Stomach (tissue), 4 donors: ENCODE results near the gene GTPBP4.

Source experiments
- CTCF ChIP-seq, 7 experiments: fragments of 450-650 bp in 4 of 7; fragments of 200-600 bp in 3 of 7; sonication (generic) in 3 of 7; IDR thresholded peaks; one replicate each; pipeline ENCODE4 v1.5.1; 2016 to 2019; ENCODE audit warnings: antibody characterized with exemption in 7 of 7, control low read depth in 2 of 7, mild to moderate bottlenecking in 1 of 7
- POLR2AphosphoS5 ChIP-seq, 3 donors: sonication (generic); formaldehyde crosslinking; IDR thresholded peaks; one replicate each; pipeline ENCODE4 v1.6.1; 2016; ENCODE audit warnings: antibody characterized with exemption in 3 of 3

- TF ChIP-seq POLR2AphosphoS5 (IDR thresholded peaks at IDR 0.05) (no peak), CTCF (IDR thresholded peaks at IDR 0.05) (no peak)
Observed at GRCh38 chr10:1040133-1040532, 51.9 kb downstream of the GTPBP4 start.
